BLaER1 (cell line): ENCODE measurements around the gene MAN1A1.
"Not testable (repeated sequence)": the region's sequence is repeated elsewhere in the genome, so short reads cannot be mapped to it uniquely, and the experiment has no call there.

Source experiments
- H3K27ac ChIP-seq: shearing (Covaris generic); formaldehyde crosslinking; 2 replicates; pipeline ENCODE4 v1.8.1; 2022
- H3K27me3 ChIP-seq: shearing (Covaris generic); formaldehyde crosslinking; 2 replicates; pipeline ENCODE4 v1.8.1; 2022
- H3K36me3 ChIP-seq: shearing (Covaris generic); formaldehyde crosslinking; 2 replicates; pipeline ENCODE4 v1.8.1; 2022
- H3K4me1 ChIP-seq: shearing (Covaris generic); formaldehyde crosslinking; 2 replicates; pipeline ENCODE4 v1.8.1; 2022
- H3K4me2 ChIP-seq: shearing (Covaris generic); formaldehyde crosslinking; 2 replicates; pipeline ENCODE4 v1.8.1; 2022
- H3K4me3 ChIP-seq: shearing (Covaris generic); formaldehyde crosslinking; 2 replicates; pipeline ENCODE4 v1.8.1; 2022
- H3K9ac ChIP-seq: shearing (Covaris generic); formaldehyde crosslinking; 2 replicates; pipeline ENCODE4 v1.8.1; 2022
- H3K9me3 ChIP-seq: shearing (Covaris generic); formaldehyde crosslinking; 2 replicates; pipeline ENCODE4 v1.8.1; 2022
- H4K20me1 ChIP-seq: shearing (Covaris generic); formaldehyde crosslinking; 2 replicates; pipeline ENCODE4 v1.8.1; 2022
- Cebpa-rat ChIP-seq: shearing (Covaris generic); IDR thresholded peaks from 2 replicates; pipeline ENCODE4 v1.8.1; 2022

The MAN1A1 gene

GRCh38 chr6:119349361-119350201 lies at the start of gene MAN1A1:
MAN1A1 (minus strand) TSS chr6:119349761; CDS start chr6:119349065, 696 bp downstream.
- Histone ChIP-seq H3K27me3 (peaks cover 67% of the 10 kb centered on the region), H3K4me1 (peaks cover 30% of the 10 kb centered on the region), H3K4me2 (peak within 1 kb of the TSS; percentile 99), H3K9me3 (no peaks in the 10 kb centered on the region), H3K4me3 (peak within 1 kb of the TSS; percentile 82), H3K36me3 (no peaks in the 10 kb centered on the region), H3K27ac (peak within 1 kb of the TSS; percentile 74), H3K9ac (peak within 1 kb of the TSS; percentile 81), H4K20me1 (peaks cover 54% of the 10 kb centered on the region)
- no peak for TF ChIP-seq Cebpa-rat

DNA sequence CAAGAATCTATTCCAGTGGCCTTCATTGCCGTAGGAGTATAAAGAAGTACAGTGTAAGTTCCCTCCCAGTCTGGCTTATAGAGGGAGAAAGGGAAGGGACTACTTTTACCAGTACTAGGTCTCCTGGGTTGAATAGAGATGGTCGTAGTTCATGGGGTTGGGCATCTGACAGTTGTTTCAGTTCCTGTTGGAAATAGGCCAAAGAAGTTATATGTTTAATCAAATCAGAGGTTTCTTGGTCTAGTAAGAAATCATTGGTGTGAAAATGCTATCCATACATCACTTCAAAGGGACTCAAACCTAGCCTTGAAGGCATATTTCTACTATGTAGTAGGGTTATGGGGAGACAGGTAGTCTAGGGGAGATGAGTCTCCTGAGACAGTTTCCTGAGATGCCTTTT lies 45.6 kb upstream of the MAN1A1 start:
- H3K4me2 ChIP-seq: peak overlapping the region; percentile 33

GRCh38 chr6:119390247-119390793 lies 40.8 kb upstream of the MAN1A1 start:
- H3K27ac ChIP-seq: no peak overlapping the region
- H3K9ac ChIP-seq: no peak overlapping the region
- H3K27me3 ChIP-seq: no peaks in the 10 kb centered on the region
- H3K4me2 ChIP-seq: no peak overlapping the region
- H3K36me3 ChIP-seq: no peaks in the 10 kb centered on the region
- H3K4me1 ChIP-seq: peaks cover 16% of the 10 kb centered on the region
- H3K9me3 ChIP-seq: peaks cover 8% of the 10 kb centered on the region; the same call in 1 of the 2 replicates
- H3K4me3 ChIP-seq: no peak overlapping the region
- no peaks in the 10 kb centered on the region for H4K20me1 ChIP-seq
- TF ChIP-seq Cebpa-rat: no peak

More for the DNA sequence above, 45.6 kb upstream of the MAN1A1 start:
- H3K36me3 ChIP-seq: no peaks in the 10 kb centered on the region
- peaks cover 29% of the 10 kb centered on the region for H3K4me1 ChIP-seq
- H3K27ac ChIP-seq: no peak overlapping the region
- H4K20me1 ChIP-seq: no peaks in the 10 kb centered on the region
- H3K4me3 ChIP-seq: no peak overlapping the region
- peaks cover 16% of the 10 kb centered on the region for H3K9me3 ChIP-seq
- no peak for TF ChIP-seq Cebpa-rat
- no peak overlapping the region for H3K9ac ChIP-seq
- H3K27me3 ChIP-seq: no peaks in the 10 kb centered on the region

DNA sequence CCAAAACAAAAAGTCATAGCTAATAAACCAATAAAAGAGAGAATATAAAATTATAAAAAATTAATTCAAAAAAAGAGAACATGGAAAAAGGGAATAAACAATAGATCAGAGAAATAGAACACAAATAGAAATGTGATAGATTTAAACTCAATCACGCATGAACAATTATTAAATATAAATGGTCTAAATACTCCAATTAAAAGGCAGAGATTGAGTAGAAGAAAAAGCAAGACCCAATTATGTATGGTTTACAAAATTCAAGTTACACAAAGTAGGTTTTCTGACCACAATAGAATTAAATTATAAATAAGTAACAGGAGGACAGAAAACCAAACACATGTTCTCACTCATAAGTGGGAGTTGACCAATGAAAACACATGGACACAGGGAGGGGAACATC lies 36.4 kb upstream of the MAN1A1 start:
- peaks cover 10% of the 10 kb centered on the region; the same call in 1 of the 2 replicates for H3K9me3 ChIP-seq
- H3K27ac ChIP-seq: no peak overlapping the region
- no peaks in the 10 kb centered on the region for H3K36me3 ChIP-seq
- H3K4me3 ChIP-seq: no peak overlapping the region
- no peaks in the 10 kb centered on the region for H3K4me1 ChIP-seq
- H3K27me3 ChIP-seq: no peaks in the 10 kb centered on the region
- TF ChIP-seq Cebpa-rat: no peak
- H4K20me1 ChIP-seq: no peaks in the 10 kb centered on the region
- no peak overlapping the region for H3K4me2 ChIP-seq
- H3K9ac ChIP-seq: no peak overlapping the region

DNA sequence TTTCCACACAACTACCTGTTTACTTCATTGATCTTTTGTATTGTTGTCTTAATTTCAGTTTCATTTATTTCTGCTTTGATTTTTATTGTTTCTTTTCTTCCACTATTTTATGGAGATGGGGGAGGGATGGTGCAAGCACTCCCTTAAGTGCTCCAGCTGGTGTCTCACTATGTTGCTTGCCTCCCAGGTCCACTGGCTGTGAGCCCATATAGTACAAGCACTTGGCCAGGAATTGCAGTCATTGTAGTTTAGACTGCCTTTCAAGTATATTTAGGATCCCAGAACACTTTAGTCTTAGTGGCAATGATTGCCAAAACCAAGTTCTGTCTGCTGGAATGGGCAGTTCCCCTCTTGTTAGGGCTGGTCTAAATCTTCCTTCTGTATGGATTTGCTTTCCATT lies 34.9 kb upstream of the MAN1A1 start:
- H3K27ac ChIP-seq: no peak overlapping the region
- no peak for TF ChIP-seq Cebpa-rat
- no peak overlapping the region for H3K4me3 ChIP-seq
- H3K36me3 ChIP-seq: no peaks in the 10 kb centered on the region
- H3K27me3 ChIP-seq: no peaks in the 10 kb centered on the region
- H4K20me1 ChIP-seq: no peaks in the 10 kb centered on the region
- H3K9me3 ChIP-seq: peaks cover 18% of the 10 kb centered on the region
- no peak overlapping the region for H3K4me2 ChIP-seq
- H3K4me1 ChIP-seq: no peaks in the 10 kb centered on the region
- no peak overlapping the region for H3K9ac ChIP-seq

DNA sequence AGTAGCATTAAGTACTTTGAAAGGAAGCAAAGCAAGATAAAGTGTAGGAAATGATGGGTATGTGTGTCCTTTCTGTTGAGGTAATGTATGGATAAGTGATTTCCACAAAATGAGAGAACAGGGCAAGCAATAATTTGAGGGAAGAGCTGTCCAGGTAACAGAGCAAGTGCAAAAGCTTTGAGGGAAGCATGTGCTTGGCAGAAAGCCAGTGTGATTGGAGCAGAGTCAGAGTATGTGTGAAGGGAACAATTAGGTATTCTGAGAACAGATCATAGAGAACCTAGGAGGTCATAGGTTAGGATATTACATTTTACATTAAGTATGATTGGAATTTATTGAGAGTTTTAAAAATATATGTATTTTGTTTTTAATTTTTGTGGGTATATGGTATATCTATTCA lies 30.2 kb upstream of the MAN1A1 start:
- H3K9me3 ChIP-seq: peaks cover 8% of the 10 kb centered on the region
- H3K4me3 ChIP-seq: no peak overlapping the region
- no peaks in the 10 kb centered on the region for H3K4me1 ChIP-seq
- no peak for TF ChIP-seq Cebpa-rat
- no peak overlapping the region for H3K9ac ChIP-seq
- H4K20me1 ChIP-seq: no peaks in the 10 kb centered on the region
- H3K27me3 ChIP-seq: no peaks in the 10 kb centered on the region
- H3K27ac ChIP-seq: no peak overlapping the region
- H3K36me3 ChIP-seq: no peaks in the 10 kb centered on the region
- H3K4me2 ChIP-seq: no peak overlapping the region

DNA sequence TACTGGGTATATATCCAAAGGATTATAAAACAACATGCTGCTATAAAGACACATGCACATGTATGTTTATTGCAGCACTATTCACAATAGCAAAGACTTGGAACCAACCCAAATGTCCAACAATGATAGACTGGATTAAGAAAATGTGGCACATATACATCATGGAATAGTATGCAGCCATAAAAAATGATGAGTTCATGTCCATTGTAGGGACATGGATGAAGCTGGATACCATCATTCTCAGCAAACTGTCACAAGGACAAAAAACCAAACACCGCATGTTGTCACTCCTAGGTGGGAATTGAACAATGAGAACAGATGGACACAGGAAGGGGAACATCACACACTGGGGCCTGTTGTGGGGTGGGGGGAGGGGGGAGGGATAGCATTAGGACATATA lies 27.5 kb upstream of the MAN1A1 start:
- not testable (repeated sequence) for H3K9ac ChIP-seq, H3K4me1 ChIP-seq, H3K36me3 ChIP-seq, H3K4me3 ChIP-seq, H4K20me1 ChIP-seq, H3K9me3 ChIP-seq, H3K27ac ChIP-seq, H3K4me2 ChIP-seq, H3K27me3 ChIP-seq

DNA sequence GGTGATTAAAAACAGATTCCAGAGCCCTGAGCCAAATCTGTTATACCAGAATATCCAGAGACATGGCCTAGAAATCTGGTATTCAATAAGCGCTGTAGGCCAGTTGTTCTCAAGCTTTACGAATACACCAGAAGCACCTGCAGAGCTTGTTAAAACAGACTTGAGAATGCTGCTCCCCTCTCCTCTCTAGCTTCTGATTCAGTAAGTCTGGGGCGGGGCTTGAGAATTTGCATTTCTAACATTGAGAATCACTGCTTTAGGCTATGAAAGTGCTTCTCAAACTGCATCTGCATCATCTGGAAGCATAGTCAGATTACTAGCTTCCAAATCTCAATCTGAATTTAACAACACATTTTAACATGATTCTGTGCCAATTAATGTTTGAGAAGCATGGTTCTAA lies 20.5 kb upstream of the MAN1A1 start:
- Histone ChIP-seq H3K27me3 (no peaks in the 10 kb centered on the region), H3K27ac (no peak overlapping the region), H4K20me1 (no peaks in the 10 kb centered on the region), H3K4me3 (no peak overlapping the region), H3K9ac (no peak overlapping the region), H3K36me3 (no peaks in the 10 kb centered on the region), H3K4me1 (no peaks in the 10 kb centered on the region), H3K4me2 (no peak overlapping the region), H3K9me3 (no peaks in the 10 kb centered on the region)
- TF ChIP-seq Cebpa-rat: no peak

- no peak overlapping the region for H3K4me2 ChIP-seq
- no peak for TF ChIP-seq Cebpa-rat
These were observed 19.4 kb upstream of the MAN1A1 start for GRCh38 chr6:119368921-119369320.

DNA sequence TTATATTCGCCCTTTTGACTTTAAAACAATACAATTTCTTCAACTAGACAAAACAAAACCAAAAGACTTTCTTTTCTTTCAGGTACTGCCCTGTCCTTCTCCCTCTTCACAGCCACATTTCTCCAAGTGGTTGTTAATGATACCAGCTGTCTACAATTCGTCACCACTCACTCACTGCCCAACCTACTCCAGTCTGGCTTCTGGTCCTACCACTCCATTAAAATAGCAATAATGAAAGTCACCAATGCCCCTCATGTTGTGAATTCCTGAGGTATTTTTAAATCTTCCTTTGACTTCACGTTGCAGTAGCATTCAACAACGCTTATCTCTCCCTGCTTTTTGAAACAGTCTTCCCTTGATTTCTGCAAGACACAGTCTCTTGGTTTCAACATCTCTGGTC lies 11.6 kb upstream of the MAN1A1 start:
- Histone ChIP-seq H3K4me1 (no peaks in the 10 kb centered on the region), H3K4me2 (no peak overlapping the region), H3K27ac (no peak overlapping the region), H3K9ac (no peak overlapping the region), H4K20me1 (no peaks in the 10 kb centered on the region), H3K9me3 (no peaks in the 10 kb centered on the region), H3K36me3 (no peaks in the 10 kb centered on the region), H3K4me3 (no peak overlapping the region), H3K27me3 (no peaks in the 10 kb centered on the region)
- no peak for TF ChIP-seq Cebpa-rat

More at GRCh38 chr6:119368921-119369320, 19.4 kb upstream of the MAN1A1 start:
- Histone ChIP-seq H3K4me1 (no peaks in the 10 kb centered on the region), H3K4me3 (no peak overlapping the region), H4K20me1 (no peaks in the 10 kb centered on the region), H3K27ac (no peak overlapping the region), H3K36me3 (no peaks in the 10 kb centered on the region), H3K27me3 (no peaks in the 10 kb centered on the region), H3K9ac (no peak overlapping the region), H3K9me3 (no peaks in the 10 kb centered on the region)
